Muscle of leg (tissue), 11 donors: ENCODE measurements around the gene ZNF169. TPM values are rescaled to one million over a fixed set of nuclear protein-coding genes. Genes with fewer than 3 reads are reported as not detected.
"Not testable (repeated sequence)": the region's sequence is repeated elsewhere in the genome, so short reads cannot be mapped to it uniquely, and the experiment has no call there.

Experiments used
- DNase-seq: peaks from one replicate; pipeline ENCODE4 v3.0.0; 2013
- H3K27ac ChIP-seq: one replicate; pipeline ENCODE4 v1.5.1; 2013; ENCODE audit warnings: mild to moderate bottlenecking, low read length, control low read depth
- H3K27me3 ChIP-seq: one replicate; pipeline ENCODE4 v1.6.1; 2013; ENCODE audit warnings: low read length; ENCODE audit not compliant: control insufficient read depth, insufficient read depth
- H3K36me3 ChIP-seq: one replicate; pipeline ENCODE4 v1.6.1; 2013; ENCODE audit warnings: low read length; ENCODE audit not compliant: control insufficient read depth, insufficient read depth
- H3K4me1 ChIP-seq: one replicate; pipeline ENCODE4 v1.6.1; 2013; ENCODE audit warnings: low read length; ENCODE audit not compliant: control insufficient read depth, insufficient read depth
- H3K4me3 ChIP-seq: one replicate; pipeline ENCODE4 v1.5.1; 2013; ENCODE audit warnings: low read length, control low read depth
- H3K9me3 ChIP-seq: replicated peaks from 2 replicates; pipeline ENCODE4 v1.6.1; 2013; ENCODE audit warnings: low read depth, low read length; ENCODE audit not compliant: control insufficient read depth
- WGBS: methylation state at CpG from one replicate; pipeline ENCODE4 v1.1.5; 2013; ENCODE audit warnings: missing lambda C conversion rate; ENCODE audit not compliant: insufficient coverage; 5-methylcytosine and 5-hydroxymethylcytosine counted together
- polyA plus RNA-seq, 8 donors: library from polyadenylated mRNA; unstranded; fragments of 120-200 nt; gene quantifications; one replicate each; pipeline versions ENCODE4 v1.2.1 to v1.2.3, GENCODE V29; 2013; ENCODE audit warnings: inconsistent platforms in 1 of 8, low replicate concordance in 1 of 8; ENCODE audit not compliant: insufficient read length in 8 of 8, insufficient read depth in 1 of 8
- total RNA-seq: library from RNA; stranded (reverse); fragments of 120-200 nt; gene quantifications from one replicate; pipeline ENCODE4 v1.2.4, GENCODE V29; 2013

ZNF169 gene
- total and polyA plus RNA-seq, 9 donors: 2.7 to 4.8 (median 3.6) TPM

GRCh38 chr9:94315034-94315984, 56.2 kb downstream of the ZNF169 start:
- not testable (repeated sequence) for H3K4me1 ChIP-seq, DNase-seq, H3K36me3 ChIP-seq, H3K27ac ChIP-seq, H3K27me3 ChIP-seq, H3K9me3 ChIP-seq, H3K4me3 ChIP-seq
- WGBS: no CpG with 5 or more reads among the region's 15 CpGs

GRCh38 chr9:94316236-94316635, 57.1 kb downstream of the ZNF169 start:
- not testable (repeated sequence) for H3K36me3 ChIP-seq, H3K27me3 ChIP-seq, H3K27ac ChIP-seq, DNase-seq, H3K4me1 ChIP-seq, H3K4me3 ChIP-seq, H3K9me3 ChIP-seq
- no CpG with 5 or more reads among the region's 5 CpGs for WGBS

GRCh38 chr9:94317949-94318657, 59.0 kb downstream of the ZNF169 start:
- not testable (repeated sequence) for H3K4me1 ChIP-seq, H3K36me3 ChIP-seq, H3K4me3 ChIP-seq, DNase-seq, H3K27ac ChIP-seq, H3K9me3 ChIP-seq, H3K27me3 ChIP-seq
- WGBS: no CpG with 5 or more reads among the region's 10 CpGs

GRCh38 chr9:94322342-94322940, 63.3 kb downstream of the ZNF169 start:
- not testable (repeated sequence) for H3K4me3 ChIP-seq, DNase-seq, H3K36me3 ChIP-seq, H3K9me3 ChIP-seq, H3K27ac ChIP-seq, H3K27me3 ChIP-seq, H3K4me1 ChIP-seq
- WGBS: no CpG with 5 or more reads among the region's 9 CpGs

- H3K27me3 ChIP-seq, H3K4me3 ChIP-seq, H3K4me1 ChIP-seq, DNase-seq, H3K9me3 ChIP-seq, H3K36me3 ChIP-seq, H3K27ac ChIP-seq: not testable (repeated sequence)
- no CpG with 5 or more reads among the region's 18 CpGs for WGBS
These were observed 64.2 kb downstream of the ZNF169 start for GRCh38 chr9:94323153-94323798.

- not testable (repeated sequence) for DNase-seq, H3K4me1 ChIP-seq, H3K27me3 ChIP-seq, H3K36me3 ChIP-seq, H3K27ac ChIP-seq, H3K9me3 ChIP-seq, H3K4me3 ChIP-seq
- 59% methylated on average over 10 of the region's 16 CpGs for WGBS
These were observed 66.5 kb downstream of the ZNF169 start for GRCh38 chr9:94325583-94325982.

GRCh38 chr9:94328544-94328943, 69.4 kb downstream of the ZNF169 start, which contains the start of gene NUTM2F:
TSS of gene NUTM2F (minus strand) at chr9:94328644. CDS start at chr9:94328623, 21 bp downstream.
- WGBS: no CpG with 5 or more reads among the region's 5 CpGs
- not testable (repeated sequence) for H3K27ac ChIP-seq, DNase-seq, H3K4me3 ChIP-seq, H3K27me3 ChIP-seq, H3K4me1 ChIP-seq, H3K36me3 ChIP-seq, H3K9me3 ChIP-seq

GRCh38 chr9:94336445-94336844, 77.3 kb downstream of the ZNF169 start:
- H3K4me3 ChIP-seq, H3K27ac ChIP-seq, H3K4me1 ChIP-seq, H3K36me3 ChIP-seq, DNase-seq, H3K9me3 ChIP-seq, H3K27me3 ChIP-seq: not testable (repeated sequence)
- WGBS: no CpG with 5 or more reads among the region's 4 CpGs

- not testable (repeated sequence) for H3K27ac ChIP-seq, H3K4me3 ChIP-seq, DNase-seq, H3K27me3 ChIP-seq, H3K9me3 ChIP-seq, H3K36me3 ChIP-seq, H3K4me1 ChIP-seq
- 68% methylated on average over 3 of the region's 7 CpGs for WGBS
These were observed 79.6 kb downstream of the ZNF169 start for GRCh38 chr9:94338723-94339122.

- H3K27me3 ChIP-seq, H3K27ac ChIP-seq, H3K36me3 ChIP-seq, H3K4me1 ChIP-seq, H3K9me3 ChIP-seq, H3K4me3 ChIP-seq, DNase-seq: not testable (repeated sequence)
- no CpG with 5 or more reads among the region's 6 CpGs for WGBS
These were observed 80.6 kb downstream of the ZNF169 start for GRCh38 chr9:94339657-94340056.
